Fibroblast of the conjunctiva (primary cell): ENCODE data around the gene OPRL1.

Source experiments
- DNase-seq: peaks from one replicate; pipeline ENCODE4 v3.0.0-alpha.2; 2010; ENCODE audit warnings: low read depth

OPRL1 gene

GRCh38 chr20:64144144-64144912 lies 64.4 kb downstream of the OPRL1 start:
- no peak for DNase-seq

GRCh38 chr20:64145458-64146300 lies 65.8 kb downstream of the OPRL1 start:
- DNase-seq, result no peak

GRCh38 chr20:64146301-64146935 lies 66.5 kb downstream of the OPRL1 start:
- DNase-seq, result no peak

- DNase-seq, result no peak
Measured at GRCh38 chr20:64146936-64147477, 67.1 kb downstream of the OPRL1 start.

- no peak for DNase-seq
Measured at GRCh38 chr20:64148581-64148980, 68.7 kb downstream of the OPRL1 start.

GRCh38 chr20:64149141-64149540 lies 69.3 kb downstream of the OPRL1 start:
- DNase-seq, result no peak

- no peak for DNase-seq
Measured at GRCh38 chr20:64149809-64150560, 70.1 kb downstream of the OPRL1 start.
